ENCODE data around the gene GNAZ.
"Not testable (repeated sequence)": the region's sequence is repeated elsewhere in the genome, so short reads cannot be mapped to it uniquely, and the experiment has no call there.

Gene GNAZ

DNA sequence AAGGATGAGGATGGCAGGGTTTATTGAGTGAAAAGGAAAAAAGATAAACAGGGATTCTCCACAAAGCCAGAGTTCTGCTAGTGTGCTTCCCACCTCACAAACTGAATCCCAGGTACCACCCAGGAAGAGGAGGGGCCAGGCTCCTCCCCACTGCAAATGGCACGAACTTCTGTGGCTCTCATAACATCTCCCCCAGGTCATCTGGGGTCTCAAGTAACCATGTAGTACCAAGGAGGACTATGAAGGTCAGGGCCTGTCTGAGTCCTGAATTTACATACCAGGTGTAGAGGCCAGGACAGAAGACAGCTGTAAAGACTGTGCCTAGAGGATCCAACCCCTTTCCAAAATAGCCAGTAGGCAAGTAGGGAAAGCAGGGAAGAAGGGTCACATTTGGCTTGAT, 25.7 kb upstream of the GNAZ start:
- no peak for DNase-seq (ENCODE audit: low read depth)

DNA sequence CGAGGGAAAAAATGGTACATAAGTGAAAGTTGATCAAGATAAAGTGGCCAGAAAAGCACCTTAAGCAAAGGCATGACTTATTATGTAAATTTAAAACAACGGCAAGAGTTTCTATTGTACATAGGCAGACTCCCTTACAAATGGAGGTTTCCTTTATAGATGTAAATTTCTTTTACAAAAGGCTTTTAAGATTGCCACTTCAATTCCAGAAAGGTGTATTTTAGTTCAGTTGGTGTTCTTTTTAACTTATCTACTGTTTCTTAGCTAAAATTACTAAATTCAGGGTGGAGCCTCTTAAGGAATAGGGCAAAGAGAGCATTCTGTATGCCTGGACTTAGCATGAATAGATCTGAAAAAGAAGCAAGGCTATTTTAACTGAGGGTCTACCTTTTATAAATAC, 24.9 kb upstream of the GNAZ start:
- no peak for DNase-seq (ENCODE audit: low read depth)

DNA sequence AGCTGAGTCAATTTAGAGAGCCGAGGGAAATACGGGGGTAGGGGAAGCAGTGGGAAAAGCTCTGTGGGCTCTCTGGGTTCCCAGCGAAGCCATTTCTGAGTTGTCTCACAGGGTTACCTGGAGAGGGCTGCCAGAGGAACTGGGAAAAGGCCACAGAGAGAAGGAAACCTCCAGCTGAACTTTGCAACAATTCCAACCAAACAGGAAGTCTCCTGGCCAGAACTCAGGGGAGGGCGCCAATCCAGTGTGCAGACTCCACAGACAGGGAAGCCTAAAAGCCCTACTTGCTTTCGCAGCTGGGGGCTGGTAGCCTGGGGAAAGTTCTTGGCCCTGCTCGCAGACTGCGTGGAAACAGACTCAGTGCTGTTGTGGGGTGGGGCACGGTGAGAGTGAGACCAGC, 23.1 kb upstream of the GNAZ start:
- DNase-seq (ENCODE audit: low read depth) = no peak

DNA sequence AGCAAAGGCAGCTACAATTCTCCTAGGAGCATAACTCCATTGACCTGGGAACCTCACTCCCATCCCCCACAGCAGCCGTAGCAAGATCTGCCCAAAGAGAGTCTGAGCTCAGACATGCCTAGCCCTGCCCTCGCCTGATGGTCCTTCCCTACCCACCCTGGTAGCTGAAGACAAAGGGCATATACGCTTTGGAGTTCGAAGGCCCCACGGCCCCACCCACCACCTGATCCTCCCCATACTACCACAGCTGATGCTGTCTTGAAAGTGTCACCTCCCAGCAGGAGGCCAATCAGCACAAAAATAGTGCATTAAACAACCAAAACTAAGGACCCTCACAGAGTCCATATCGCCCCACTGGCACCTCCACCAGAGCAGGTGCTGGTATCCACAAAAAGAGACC, 22.6 kb upstream of the GNAZ start:
- DNase-seq (ENCODE audit: low read depth) = no peak

DNA sequence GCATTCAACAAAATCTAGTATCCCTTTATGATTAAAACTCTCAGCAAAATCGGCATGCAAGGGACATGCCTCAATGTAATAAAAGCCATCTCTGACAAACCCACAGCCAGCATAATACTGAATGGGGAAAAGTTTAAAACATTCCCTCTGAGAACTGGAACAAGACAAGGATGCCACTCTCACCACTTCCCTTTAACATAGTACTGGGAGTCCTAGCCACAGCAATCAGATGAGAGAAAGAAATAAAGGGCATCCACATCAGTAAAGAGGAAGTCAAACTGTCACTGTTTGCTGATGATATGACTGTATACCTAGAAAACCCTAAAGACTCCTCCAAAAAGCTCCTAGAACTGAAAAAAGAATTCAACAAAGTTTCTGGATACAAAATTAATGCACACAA, 19.8 kb upstream of the GNAZ start:
- not testable (repeated sequence) for DNase-seq (ENCODE audit: low read depth)

DNA sequence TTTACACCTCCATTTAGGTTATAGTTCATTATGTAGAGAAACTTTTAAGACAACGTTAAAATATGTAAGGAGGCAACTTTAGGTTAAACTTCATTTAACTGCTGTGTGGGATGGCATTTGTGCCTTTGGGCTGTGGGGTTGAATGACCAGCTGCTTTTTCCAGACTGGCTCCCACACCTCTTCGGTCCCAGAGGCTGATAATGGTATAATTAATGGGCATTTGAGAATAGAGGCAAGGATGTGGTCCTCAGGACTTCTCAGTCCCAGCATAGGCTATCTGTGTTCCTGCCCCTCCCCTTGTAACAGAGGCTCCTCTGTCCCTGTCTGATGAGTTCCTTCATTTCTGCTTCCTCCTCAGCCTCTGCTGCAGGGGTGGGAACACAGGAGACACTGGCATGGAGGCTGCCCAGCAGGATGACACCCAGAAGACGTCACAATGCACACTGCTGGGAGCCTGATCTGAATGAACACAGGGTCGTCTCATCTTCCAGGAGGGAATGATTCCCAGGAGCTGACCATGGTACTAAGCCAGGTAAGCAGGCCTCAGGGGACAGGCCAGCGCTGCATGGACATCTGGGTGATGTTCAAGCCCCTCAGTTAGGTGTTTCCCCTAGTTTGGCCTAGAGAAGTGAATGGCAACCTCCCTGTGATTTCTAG, 17.1 kb upstream of the GNAZ start:
- DNase-seq (ENCODE audit: low read depth) = no peak

DNA sequence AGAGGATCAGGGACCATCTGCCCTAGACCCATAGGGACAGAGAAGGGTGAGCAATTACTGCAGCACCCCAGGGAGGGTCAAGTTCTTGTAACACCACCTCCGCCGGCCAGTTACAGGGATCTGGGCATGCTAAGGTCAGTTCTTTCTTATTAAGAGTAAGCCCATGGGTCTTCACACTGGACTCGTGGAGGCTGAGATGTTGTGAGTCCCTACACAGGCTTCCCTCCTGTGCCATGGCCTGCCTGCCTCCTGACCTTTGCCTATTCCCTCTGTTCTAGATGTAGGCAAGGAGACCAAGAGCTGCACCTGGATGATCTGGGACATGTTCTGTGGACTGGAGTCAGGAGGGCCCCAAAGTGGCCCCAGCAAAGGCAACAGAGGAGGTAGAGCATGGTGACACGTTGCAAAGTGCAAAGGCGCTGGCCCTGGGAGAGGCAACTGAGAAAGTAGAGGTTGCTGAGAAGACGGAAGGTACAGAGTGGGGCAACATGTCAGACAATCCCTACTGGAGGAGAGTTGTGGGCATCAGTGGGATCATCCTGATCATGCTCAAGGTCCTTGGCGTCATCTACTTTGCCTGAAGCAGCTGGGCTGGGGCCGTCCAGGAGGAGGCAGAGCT, 16.3 kb upstream of the GNAZ start:
- no peak for DNase-seq (ENCODE audit: low read depth)

DNA sequence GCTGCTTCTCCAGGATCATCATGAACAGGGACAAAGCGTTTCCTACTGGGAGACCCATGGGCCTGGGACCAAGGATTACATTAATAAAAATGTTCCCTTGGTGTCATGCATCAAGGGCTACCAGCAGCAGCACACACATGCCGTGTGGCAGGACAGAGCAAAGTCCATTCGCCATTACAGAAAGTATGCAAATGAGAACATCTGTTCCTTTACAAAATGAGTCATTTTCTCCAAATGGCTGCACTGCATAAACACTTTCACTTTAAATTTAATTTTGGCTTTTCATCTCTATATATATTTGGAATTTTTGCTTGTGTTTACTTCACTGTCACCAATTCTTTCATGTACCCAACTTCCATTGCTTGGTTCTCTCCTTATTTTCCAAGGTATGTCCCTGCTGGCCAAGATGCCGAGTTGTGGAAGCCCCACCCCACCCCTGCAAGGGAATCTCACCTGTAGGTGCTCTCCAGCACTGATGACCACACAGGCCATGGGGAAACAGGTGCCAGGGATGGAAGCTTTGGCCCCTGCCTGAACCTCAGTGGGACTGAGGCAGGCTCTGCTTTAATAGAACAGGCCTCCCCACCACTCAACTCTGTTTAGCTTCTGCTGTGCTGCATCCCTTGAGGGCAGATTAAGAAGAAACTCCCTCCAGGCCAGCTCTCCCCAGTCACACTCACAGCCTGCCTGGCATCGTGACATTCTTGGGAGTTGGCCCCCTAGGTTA, 15.6 kb upstream of the GNAZ start:
- no peak for DNase-seq (ENCODE audit: low read depth)

DNA sequence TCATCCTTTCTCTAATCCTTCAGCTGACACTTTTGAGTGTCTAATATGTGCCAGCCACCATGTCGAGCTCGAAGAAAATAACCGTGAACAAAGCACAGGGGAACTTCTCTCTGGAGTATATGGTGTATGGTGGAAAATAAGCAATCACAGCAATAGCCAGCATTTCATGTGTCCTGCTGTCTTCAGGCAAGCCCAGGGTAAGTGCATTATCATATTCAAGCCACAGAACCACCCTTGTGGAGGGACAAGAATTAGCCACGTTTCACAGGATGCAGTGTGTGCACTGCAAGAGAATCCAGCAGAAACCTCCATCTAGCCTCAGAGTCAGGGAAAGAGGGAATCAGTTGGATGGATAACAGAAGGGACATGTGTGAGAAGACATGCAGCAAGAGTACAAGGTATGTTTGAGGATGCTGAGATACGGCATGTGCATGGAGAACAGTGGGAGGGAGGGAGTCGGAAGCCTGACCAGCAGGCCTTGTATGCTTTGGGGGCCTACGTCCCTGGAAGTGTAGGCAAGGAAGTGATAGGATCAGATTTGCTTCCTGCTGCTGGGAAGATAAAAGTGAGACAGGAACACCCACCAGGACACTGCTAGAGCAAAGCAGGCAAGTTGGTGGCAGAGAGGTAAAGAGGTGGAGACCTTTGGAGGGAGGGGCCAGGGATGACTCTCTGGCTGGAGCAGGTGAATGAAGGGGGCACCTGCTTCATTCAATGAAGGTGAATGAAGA, 14.7 kb upstream of the GNAZ start:
- DNase-seq (ENCODE audit: low read depth) = no peak

DNA sequence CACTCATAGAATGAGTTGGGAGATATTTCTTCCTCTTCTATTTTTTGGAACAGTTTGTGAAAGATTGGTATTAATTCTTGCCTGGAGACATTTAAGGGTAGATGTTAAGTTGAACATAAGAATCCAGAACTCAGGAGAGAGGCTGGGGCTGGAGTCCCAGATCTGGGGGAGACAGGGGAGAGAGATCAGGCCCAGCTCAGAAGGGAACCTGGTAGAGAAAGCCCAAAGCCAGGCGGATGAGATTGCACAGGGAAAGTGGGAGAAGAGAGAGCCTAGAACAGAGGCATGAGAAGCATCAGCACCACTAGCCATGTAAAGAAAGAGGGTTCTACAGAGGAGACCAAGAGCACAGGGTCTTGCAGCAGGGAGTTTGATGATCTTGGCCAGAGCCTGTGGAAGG, 13.0 kb upstream of the GNAZ start:
- DNase-seq (ENCODE audit: low read depth) = no peak

DNA sequence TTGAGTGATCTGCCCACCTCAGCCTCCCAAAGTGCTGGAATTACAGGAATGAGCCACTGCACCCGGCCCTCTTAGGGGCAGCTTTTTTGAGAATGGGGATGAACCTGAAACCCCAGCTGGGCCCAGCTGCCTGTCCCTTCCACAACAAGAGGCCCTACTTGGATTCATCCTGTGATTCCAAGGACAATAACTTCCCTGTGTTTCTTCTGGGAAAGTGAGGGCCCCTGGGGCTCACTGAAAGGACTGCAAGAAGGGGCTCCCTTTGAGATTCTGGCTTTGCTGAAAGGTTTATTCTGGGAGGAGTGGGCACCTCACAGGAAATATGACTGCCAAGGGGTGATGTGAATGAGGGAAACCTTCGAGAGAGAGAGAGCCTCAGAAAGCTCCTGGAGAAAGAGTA, 12.3 kb upstream of the GNAZ start:
- DNase-seq (ENCODE audit: low read depth) = no peak

DNA sequence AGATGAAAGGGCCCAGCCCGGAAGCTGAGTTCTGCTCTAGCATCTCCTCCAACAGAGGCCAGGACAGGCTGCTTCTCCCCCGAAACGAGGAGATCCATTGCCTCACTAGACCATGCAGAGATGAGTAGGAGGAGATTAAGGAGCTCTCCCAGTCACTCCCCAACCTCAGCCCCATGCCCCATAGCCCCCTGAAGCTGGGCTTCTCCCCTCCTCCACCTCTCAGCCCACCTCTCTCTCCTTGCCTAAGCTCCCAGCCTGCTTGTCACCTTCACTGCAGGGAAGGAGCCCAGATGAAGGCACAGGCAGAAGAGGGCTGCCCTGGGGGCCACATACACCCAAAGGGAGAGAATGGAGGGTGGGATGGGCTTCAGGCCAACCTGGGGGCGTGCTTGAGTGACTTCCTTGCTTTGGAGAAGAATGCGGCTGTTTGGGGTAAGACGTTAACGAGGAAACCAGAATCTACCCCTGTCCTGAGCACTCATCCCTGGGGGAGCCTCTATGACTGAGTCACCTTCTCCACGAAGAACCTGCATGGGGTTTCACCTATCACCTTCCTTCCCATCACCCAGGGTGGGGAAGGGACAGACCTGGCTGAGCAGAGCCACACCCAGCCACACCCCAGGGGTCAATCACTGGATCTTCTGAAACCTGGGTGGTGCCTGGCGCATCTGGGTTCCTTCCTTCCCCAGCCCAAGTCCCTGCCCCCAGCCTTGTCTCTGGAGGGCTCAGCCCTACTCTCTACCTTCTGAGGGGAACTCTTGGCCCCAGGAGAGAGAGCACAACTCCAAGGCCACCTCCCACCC, 11.6 kb upstream of the GNAZ start:
- DNase-seq (ENCODE audit: low read depth) = no peak

DNA sequence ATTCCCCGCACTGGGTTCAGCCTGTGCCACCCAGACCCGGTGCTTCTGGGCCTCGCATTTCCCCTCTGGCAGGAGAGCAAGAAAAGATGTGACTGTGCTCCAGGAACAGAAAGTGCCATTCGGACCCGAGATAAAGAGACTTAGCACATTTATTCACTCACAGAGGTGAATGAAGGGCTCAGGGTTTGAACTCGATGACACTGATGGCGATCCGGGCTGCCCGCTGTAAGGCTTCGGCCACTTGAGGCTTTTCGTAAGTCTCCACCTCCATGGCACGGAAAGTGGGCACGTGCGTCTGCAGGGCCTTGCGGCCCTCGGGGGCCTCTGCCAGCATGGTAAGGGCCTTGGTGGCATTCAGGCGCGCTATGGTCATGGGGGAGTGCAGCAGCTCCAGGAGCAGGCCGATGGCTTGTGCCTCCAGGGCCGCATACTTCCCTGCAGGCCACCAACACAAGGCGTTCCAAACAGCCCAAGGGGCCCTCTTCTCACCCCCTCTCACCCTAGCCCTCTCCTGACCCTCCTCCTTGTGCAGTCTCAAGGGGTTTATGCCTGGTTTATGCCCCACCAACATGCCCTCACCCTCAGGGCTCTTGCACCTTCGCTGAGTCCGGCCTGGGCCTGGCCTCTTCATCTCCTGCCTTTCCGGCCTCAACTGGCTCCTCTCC, 10.9 kb upstream of the GNAZ start:
- DNase-seq (ENCODE audit: low read depth) = no peak

DNA sequence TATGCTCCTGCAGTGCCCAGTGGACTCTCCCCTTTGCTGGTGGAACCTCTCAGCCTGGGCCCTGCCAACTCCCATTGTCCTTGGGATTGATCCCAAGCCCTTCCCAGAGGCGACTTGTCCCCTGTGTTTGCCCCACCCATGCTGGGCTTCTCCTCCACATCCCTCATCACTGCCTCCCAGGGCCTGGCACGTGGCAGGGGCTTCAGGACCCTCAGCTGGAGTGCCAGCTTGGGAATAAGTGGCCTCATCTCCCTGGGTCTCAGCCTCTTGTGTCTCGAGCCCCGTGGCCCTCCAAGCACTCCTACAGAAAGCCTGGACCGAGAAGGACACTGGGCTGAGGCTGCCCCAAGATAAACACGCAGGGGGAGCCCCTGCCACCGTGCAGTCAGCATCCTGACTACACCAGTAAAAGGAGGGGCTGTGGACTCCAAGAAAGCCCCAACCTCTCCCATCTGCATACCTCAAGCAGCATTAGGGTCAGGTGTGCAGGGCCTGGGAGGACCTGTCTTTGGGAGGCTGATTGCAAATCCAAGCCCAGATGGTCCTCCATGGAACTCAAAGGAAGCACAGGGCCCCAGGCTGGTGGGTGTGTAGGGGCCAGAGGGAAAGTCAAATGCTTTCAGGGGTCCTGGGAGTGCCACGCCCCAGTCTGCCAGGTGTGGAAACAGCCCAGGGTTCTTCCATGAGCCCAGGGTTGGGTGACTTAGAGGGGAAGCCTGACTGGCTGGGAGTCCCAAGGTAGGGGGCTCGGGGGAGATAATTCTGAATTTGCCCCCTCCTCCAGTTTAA, 9.5 kb upstream of the GNAZ start:
- no peak for DNase-seq (ENCODE audit: low read depth)

DNA sequence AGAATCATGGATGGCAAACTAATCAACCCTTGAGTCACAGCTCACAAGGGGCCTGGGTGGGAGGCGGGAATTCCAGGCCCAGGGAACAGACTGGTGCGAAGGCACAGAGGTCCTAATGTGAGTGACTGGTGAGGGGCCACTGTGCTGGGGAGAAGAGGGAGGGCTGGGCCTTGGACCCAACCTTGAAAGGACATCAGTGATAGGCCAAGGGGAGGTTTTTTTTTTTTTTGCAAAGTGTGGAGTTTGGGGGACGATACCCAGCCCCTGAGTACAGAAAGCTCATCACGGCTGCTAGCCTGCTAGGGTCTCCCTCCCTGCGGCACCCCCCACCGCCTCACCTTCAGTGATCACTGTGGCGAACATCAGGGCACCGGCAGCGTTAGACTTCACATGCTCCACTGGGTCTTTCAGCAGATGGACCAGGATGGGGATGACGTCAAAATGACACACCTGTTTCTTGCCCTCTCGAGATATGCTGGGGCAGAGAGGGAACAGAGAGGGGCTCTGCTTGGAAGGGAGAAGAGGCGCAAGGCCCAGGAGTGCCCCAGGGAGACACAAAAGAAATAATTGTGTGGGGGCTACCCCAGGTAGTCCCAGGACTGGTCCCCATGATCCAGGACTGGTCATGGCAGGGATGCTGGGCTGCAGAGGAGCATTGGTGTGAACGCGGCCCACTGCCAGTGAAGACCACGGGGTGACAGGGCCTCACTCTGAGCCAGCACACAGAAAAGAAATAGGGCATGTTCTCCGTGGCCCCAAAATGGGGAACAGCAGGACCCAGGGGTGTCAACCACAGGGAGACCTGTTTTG, 8.6 kb upstream of the GNAZ start:
- no peak for DNase-seq (ENCODE audit: low read depth)

DNA sequence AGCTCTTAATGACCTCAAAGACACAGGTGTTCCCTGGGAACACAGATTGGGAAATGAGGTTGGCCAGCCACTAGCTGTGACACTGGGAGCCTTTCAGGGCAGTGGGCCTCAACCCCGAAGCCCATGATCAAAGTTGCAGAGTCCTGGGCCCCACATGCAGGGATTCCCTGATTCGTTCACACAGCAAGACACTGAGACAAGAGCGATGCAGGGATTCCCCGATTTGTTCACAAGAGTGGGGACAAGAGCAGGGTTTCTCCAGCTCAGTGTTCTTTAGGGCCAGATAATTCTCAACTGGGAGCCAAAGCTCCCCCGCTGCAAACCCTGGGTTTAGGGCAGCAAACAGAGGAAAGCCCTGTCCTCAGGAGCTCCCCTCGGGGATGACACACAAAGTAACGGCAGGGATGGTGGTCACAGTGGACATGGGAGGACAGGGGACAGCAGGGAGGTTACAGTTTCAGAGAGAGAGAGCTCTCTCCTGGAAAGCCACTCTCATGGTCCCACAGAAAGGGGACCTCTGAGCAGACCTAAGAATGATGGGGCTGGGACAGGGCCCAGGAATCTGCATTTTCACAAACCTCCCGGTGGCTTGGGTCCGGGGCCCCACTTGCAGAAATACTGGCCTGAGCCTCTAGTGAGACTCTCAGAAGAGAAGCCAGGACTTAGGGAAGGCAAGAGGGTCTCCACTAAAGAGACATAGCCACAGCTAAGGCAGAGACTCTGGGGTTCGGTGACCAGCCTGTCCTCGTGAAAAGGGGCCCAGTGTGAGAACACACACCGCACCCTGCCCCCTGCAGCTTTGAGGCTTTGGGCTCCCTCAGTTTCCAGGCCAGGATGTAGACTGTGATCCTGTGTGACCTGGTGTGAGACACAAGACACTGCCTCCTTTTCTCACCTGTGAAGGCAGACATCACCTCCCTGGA, 7.4 kb upstream of the GNAZ start:
- no peak for DNase-seq (ENCODE audit: low read depth)

DNA sequence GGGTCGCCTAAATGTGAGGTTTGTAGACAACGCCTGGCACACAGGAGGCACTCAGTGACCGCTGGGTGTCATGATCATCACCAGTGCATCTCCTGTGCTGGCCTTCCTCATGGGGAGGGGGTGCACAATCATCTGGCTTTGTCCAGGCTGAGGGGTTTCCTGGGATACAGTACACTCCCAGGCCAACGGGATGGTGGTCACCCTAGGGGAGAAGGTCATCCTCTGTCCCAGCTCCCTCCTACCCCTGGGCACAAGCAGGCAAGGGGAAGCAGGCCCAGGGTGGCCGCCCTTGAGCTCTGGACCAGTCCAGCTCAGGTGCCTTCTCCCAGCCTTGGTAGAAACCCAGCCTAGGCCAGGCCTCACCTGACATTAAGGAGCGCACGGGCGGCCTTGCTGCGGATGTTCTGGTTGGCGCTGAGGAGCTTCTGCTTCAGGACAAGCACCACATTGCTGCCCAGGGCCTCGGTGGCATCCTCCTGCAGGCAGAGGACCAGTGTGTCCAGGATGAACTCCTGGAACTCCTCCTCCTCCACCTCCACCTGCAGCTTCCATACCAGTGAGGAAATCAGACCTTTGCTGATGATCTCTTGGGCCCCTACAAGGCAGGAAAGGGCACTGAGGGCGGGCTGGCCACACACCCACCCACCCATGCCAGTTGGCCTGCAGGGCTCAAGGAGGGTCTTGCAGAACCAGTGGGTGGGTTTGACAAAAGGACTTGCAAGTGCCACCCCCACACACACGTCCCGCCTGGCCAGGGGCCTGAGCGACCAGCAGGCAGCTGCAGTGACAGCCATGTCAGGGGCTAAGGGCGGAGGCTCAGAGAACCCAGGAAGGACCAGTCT, 6.6 kb upstream of the GNAZ start:
- no peak for DNase-seq (ENCODE audit: low read depth)

All from fibroblast of the conjunctiva (primary cell).